D721Med (cell line): ENCODE data around the gene ALPP.
"Not testable (repeated sequence)": the region's sequence is repeated elsewhere in the genome, so short reads cannot be mapped to it uniquely, and the experiment has no call there.

Experiments
- DNase-seq: peaks from one replicate; pipeline ENCODE4 v3.0.0; 2011; ENCODE audit warnings: low spot score; ENCODE audit not compliant: insufficient read length
- FAIRE-seq: peaks from 2 replicates; lab custom pipeline; 2011; peaks lifted over from hg19 to GRCh38; lab: Jason Lieb, UNC
- CTCF ChIP-seq: IDR thresholded peaks from 2 replicates; pipeline ENCODE4 v1.5.1; 2012; ENCODE audit warnings: mild to moderate bottlenecking, control low read depth; ENCODE audit not compliant: insufficient read depth; ENCODE audit errors: missing control alignments

Gene ALPP

GRCh38 chr2:232369126-232369951, 9.2 kb upstream of the ALPP start:
- TF ChIP-seq CTCF = no peak
- DNase-seq (no peak), FAIRE-seq (no peak)

DNA sequence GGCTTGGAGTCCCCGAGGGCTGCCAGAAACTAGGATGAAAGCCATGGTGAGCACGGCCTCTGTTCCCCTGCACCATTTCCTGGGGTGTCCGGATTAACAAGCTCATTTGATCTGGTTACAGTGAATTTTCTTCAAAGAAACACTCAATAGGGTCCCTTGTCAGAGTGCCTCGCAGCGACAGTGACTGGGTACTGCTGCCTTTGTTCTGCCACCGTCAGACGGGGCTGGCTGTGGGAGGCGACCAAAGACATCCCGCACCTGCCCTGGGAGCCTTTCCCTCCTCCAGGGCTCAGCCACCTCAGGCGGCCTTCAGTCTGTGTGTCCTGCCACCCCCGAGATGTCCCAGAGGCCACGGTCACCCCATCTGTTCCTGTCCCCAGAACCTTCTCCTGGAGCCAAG, 8.5 kb upstream of the ALPP start:
- not testable (repeated sequence) for DNase-seq, FAIRE-seq

GRCh38 chr2:232372231-232373208, 6.0 kb upstream of the ALPP start:
- TF ChIP-seq CTCF = no peak
- FAIRE-seq (no peak), DNase-seq (no peak)

- DNase-seq (no peak), FAIRE-seq (no peak)
- TF ChIP-seq CTCF = no peak
These were observed 4.2 kb upstream of the ALPP start for GRCh38 chr2:232374356-232374755.

- FAIRE-seq (no peak), DNase-seq (no peak)
- no peak for TF ChIP-seq CTCF
These were observed 3.4 kb upstream of the ALPP start for GRCh38 chr2:232375164-232375563.

DNA sequence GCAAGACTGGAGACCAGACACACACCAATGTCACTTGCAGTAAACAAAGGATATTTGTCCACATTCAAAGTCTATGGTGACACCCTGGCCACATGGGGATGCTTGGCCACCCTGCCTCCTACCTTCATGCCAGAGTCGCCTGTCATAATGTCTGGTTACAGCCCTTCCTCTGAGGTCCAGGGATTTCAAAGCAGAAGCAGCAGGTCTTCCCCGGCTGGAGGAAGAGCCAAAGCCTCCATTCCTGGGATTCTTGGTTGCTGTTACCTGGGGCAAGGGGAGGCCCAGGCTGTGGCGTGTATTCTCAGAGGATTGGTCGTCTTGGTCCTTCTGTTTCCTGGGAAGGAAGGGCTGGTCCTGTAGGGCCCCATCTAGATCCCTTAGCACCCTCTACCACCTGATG, 2.3 kb upstream of the ALPP start:
- DNase-seq = no peak
- no peak for FAIRE-seq
- TF ChIP-seq CTCF = no peak

DNA sequence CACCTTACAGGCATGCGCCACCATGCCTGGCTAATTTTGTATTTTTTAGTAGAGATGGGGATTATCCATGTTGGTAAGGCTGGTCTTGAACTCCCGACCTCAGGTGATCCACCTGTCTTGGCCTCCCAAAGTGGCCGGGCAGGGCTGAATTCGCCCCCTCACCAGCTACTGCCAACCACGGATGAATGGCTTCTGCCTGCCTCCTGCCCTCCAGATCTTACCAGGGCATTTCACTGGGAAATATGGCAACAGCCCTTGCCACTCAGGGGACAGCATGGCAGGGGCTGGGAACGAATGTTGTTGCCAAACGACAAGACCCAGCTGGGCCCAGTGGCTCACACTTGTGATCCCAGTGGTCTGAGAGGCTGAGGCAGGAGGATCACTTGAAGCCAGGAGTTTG, 1.8 kb upstream of the ALPP start:
- TF ChIP-seq CTCF = no peak
- no peak for DNase-seq
- no peak for FAIRE-seq
